ENCODE measurements around the gene PRKAG2. TPM values are rescaled to one million over a fixed set of nuclear protein-coding genes. Genes with fewer than 3 reads are reported as not detected.

PRKAG2 gene
- total RNA-seq, 1 experiment from 2014 or later, result 23.9 TPM

- no peak overlapping the region for H2AFZ ChIP-seq (ENCODE audit: low read length)
- no peaks in the 10 kb centered on the region for H3K4me1 ChIP-seq (ENCODE audit: insufficient read depth, low read length)
- CTCF ChIA-PET, result no interaction called here
- no peak overlapping the region for H3K27ac ChIP-seq (ENCODE audit: low read length)
- no peaks in the 10 kb centered on the region for H3K36me3 ChIP-seq (ENCODE audit: low read depth, low read length)
- BruUV-seq (replicated peaks), result no TSS peak
- no peaks in the 10 kb centered on the region for H3K9me3 ChIP-seq (ENCODE audit: low read length)
- POLR2A ChIA-PET (ENCODE audit: unreplicated experiment), result no interaction called here
- no peaks in the 10 kb centered on the region for H3K79me2 ChIP-seq (ENCODE audit: low read length)
- no peak for ATAC-seq
- H3F3A ChIP-seq (ENCODE audit: low read length, unreplicated experiment), result no peaks in the 10 kb centered on the region
- TF ChIP-seq EZH2phosphoT487 (IDR thresholded peaks at IDR 0.05; ENCODE audit: borderline replicate concordance, low read length) (no peak), CTCF (conservative IDR thresholded peaks at IDR 0.05; ENCODE audit: low read depth, low read length) (no peak), EZH2 (IDR thresholded peaks at IDR 0.05; ENCODE audit: low read length, unreplicated experiment) (no peak)
- no peak for DNase-seq
- no peak overlapping the region for H3K9ac ChIP-seq (ENCODE audit: low read length)
- H3K4me3 ChIP-seq (ENCODE audit: low read length), result no peak overlapping the region
- H3K9me2 ChIP-seq (replicated peaks; ENCODE audit: low read length), result no peaks in the 10 kb centered on the region
- intact Hi-C loops (cut with micrococcal nuclease), result no loop called here
- no peaks in the 10 kb centered on the region for H3K27me3 ChIP-seq (ENCODE audit: low read length)
- H4K20me1 ChIP-seq (ENCODE audit: low read length), result no peaks in the 10 kb centered on the region
- no peak overlapping the region for H3K4me2 ChIP-seq (ENCODE audit: low read length)
These were observed 335.0 kb downstream of the PRKAG2 start for GRCh38 chr7:151541709-151542499.

- no peak overlapping the region for H3K9ac ChIP-seq (ENCODE audit: low read length)
- no TSS peak for BruUV-seq (replicated peaks)
- H3K79me2 ChIP-seq (ENCODE audit: low read length), result no peaks in the 10 kb centered on the region
- DNase-seq, result no peak
- H3K4me2 ChIP-seq (ENCODE audit: low read length), result no peak overlapping the region
- H3F3A ChIP-seq (ENCODE audit: low read length, unreplicated experiment), result no peaks in the 10 kb centered on the region
- ChIA-PET POLR2A (ENCODE audit: unreplicated experiment) (no interaction called here), CTCF (no interaction called here)
- TF ChIP-seq EZH2phosphoT487 (IDR thresholded peaks at IDR 0.05; ENCODE audit: borderline replicate concordance, low read length), result no peak
- TF ChIP-seq EZH2 (IDR thresholded peaks at IDR 0.05; ENCODE audit: low read length, unreplicated experiment), result no peak
- no peak for TF ChIP-seq CTCF (conservative IDR thresholded peaks at IDR 0.05; ENCODE audit: low read depth, low read length)
- no peaks in the 10 kb centered on the region for H3K9me2 ChIP-seq (replicated peaks; ENCODE audit: low read length)
- intact Hi-C loops (cut with micrococcal nuclease), result no loop called here
- no peak overlapping the region for H2AFZ ChIP-seq (ENCODE audit: low read length)
- H3K4me1 ChIP-seq (ENCODE audit: insufficient read depth, low read length), result no peaks in the 10 kb centered on the region
- H3K9me3 ChIP-seq (ENCODE audit: low read length), result no peaks in the 10 kb centered on the region
- H3K36me3 ChIP-seq (ENCODE audit: low read depth, low read length), result no peaks in the 10 kb centered on the region
- no peak overlapping the region for H3K27ac ChIP-seq (ENCODE audit: low read length)
- no peak for ATAC-seq
- H4K20me1 ChIP-seq (ENCODE audit: low read length), result no peaks in the 10 kb centered on the region
- no peak overlapping the region for H3K4me3 ChIP-seq (ENCODE audit: low read length)
- no peaks in the 10 kb centered on the region for H3K27me3 ChIP-seq (ENCODE audit: low read length)
These were observed 336.8 kb downstream of the PRKAG2 start for GRCh38 chr7:151540146-151540545.

- no peaks in the 10 kb centered on the region for H3F3A ChIP-seq (ENCODE audit: low read length, unreplicated experiment)
- intact Hi-C loops (cut with micrococcal nuclease), result no loop called here
- no peaks in the 10 kb centered on the region for H3K4me1 ChIP-seq (ENCODE audit: insufficient read depth, low read length)
- no peaks in the 10 kb centered on the region for H4K20me1 ChIP-seq (ENCODE audit: low read length)
- H3K9ac ChIP-seq (ENCODE audit: low read length), result no peak overlapping the region
- no peak for DNase-seq
- POLR2A ChIA-PET (ENCODE audit: unreplicated experiment), result interaction anchor here (1.1 kb wide), 1 partner anchor 19 kb away, joined by 8 read pairs; the partner anchor contains the start of gene RHEB
- no TSS peak for BruUV-seq (replicated peaks)
- H3K27me3 ChIP-seq (ENCODE audit: low read length), result no peaks in the 10 kb centered on the region
- CTCF ChIA-PET, result interaction anchor here (0.9 to 1.0 kb wide), 2 partner anchors 53 to 156 kb away, joined by 3 read pairs; no protein-coding TSS in a partner anchor
- H2AFZ ChIP-seq (ENCODE audit: low read length), result no peak overlapping the region
- no peak overlapping the region for H3K4me2 ChIP-seq (ENCODE audit: low read length)
- H3K36me3 ChIP-seq (ENCODE audit: low read depth, low read length), result no peaks in the 10 kb centered on the region
- H3K9me3 ChIP-seq (ENCODE audit: low read length), result no peaks in the 10 kb centered on the region
- H3K9me2 ChIP-seq (replicated peaks; ENCODE audit: low read length), result no peaks in the 10 kb centered on the region
- peak; percentile 40 for ATAC-seq
- H3K27ac ChIP-seq (ENCODE audit: low read length), result no peak overlapping the region
- H3K4me3 ChIP-seq (ENCODE audit: low read length), result no peak overlapping the region
- TF ChIP-seq EZH2 (IDR thresholded peaks at IDR 0.05; ENCODE audit: low read length, unreplicated experiment), result no peak
- no peak for TF ChIP-seq EZH2phosphoT487 (IDR thresholded peaks at IDR 0.05; ENCODE audit: borderline replicate concordance, low read length)
- no peak for TF ChIP-seq CTCF (conservative IDR thresholded peaks at IDR 0.05; ENCODE audit: low read depth, low read length)
- H3K79me2 ChIP-seq (ENCODE audit: low read length), result no peaks in the 10 kb centered on the region
These were observed 337.7 kb downstream of the PRKAG2 start for GRCh38 chr7:151539088-151539671.

All from PC-3 (cell line).